G401 (cell line): ENCODE data around the gene AKAP7. TPM values are rescaled to one million over a fixed set of nuclear protein-coding genes. Genes with fewer than 3 reads are reported as not detected.
A peak's percentile ranks its signal among the peaks of the same experiment; 100 is the strongest.
"Not testable (repeated sequence)": the region's sequence is repeated elsewhere in the genome, so short reads cannot be mapped to it uniquely, and the experiment has no call there.

Experiments
- DNase-seq: peaks from one replicate; pipeline ENCODE4 v3.0.0-alpha.2; 2015; ENCODE audit warnings: low spot score
- in situ Hi-C: cut with HindIII; loops from 2 replicates; pipeline ENCODE4 v1.10.0; 2016; ENCODE audit warnings: low sequenced_read_pairs, mixed read lengths
- total RNA-seq: library from RNA; depleted of rRNA; stranded (reverse); fragments of >200 nt; shearing (Covaris generic); gene quantifications from 2 replicates; pipeline ENCODE4 v1.2.3, GENCODE V29; 2014; rRNA removed

Gene AKAP7
- total RNA-seq = 1.5 and 1.8 TPM in 2 replicates

DNA sequence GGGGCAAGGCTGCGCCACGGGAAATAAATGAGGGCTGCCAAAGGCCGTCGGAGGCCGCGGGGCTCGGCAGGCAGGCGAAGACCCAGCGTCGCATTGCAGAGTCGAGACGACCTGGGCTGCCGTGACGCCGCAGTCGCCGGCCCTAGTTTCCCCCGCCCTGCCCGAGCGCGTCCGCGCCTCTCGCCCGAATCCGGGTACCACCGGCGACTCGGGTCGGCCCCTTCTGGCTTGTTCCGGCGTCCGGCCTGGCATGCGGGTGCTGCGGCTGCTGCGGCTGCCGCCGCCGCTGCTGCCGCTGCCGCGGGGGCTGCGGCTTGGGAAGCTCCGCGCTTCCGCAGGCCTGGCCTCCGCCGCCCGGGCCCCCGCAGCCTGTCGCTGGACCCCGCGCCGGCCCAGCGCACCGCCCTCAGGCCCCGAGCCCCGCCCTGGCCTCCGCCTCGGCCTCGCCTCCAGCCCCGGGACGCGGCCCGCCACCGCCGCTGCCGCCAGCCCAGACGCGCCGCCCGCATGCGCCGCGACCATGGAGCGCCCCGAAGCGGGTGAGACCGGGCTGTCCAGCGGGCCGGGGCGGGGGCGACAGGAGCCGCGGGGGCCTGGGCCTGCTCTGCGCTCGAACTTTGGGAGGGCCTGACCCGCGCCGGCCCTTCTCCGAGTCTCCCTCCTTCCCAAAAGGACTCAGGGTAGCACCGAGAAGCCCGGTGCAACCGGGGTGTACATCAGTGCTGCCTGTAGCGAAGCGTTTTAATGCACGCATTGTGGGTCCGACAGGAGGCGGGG is at the start of gene AKAP7:
Gene AKAP7, plus strand, starts transcription at position 224 of the 777 bp plus-strand sequence. Its CDS starts 297 bp downstream, at position 521.
- in situ Hi-C loops = no loop called here
- DNase-seq = peak; percentile 69

DNA sequence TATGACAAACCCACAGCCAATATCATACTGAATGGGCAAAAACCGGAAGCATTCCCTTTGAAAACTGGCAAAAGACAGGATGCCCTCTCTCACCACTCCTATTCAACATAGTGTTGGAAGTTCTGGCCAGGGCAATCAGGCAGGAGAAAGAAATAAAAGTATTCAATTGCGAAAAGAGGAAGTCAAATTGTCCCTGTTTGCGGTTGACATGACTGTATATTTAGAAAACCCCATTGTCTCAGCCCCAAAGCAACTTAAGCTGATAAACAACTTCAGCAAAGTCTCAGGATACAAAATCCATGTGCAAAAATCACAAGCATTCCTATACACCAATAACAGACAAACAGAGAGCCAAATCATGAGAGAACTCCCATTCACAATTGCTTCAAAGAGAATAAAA is 44.9 kb upstream of the AKAP7 start:
- in situ Hi-C loops, DNase-seq: not testable (repeated sequence)

DNA sequence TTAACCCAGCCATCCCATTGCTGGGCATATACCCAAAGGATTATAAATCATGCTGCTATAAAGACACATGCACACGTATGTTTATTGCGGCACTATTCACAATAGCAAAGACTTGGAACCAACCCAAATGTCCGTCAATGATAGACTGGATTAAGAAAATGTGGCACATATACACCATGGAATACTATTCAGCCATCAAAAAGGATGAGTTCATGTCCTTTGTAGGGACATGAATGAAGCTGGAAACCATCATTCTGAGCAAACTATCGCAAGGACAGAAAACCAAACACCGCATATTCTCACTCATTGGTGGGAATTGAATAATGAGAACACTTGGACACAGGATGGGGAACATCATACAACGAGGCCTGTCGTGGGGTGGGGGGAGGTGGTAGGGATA is 43.3 kb upstream of the AKAP7 start:
- DNase-seq, in situ Hi-C loops: not testable (repeated sequence)

DNA sequence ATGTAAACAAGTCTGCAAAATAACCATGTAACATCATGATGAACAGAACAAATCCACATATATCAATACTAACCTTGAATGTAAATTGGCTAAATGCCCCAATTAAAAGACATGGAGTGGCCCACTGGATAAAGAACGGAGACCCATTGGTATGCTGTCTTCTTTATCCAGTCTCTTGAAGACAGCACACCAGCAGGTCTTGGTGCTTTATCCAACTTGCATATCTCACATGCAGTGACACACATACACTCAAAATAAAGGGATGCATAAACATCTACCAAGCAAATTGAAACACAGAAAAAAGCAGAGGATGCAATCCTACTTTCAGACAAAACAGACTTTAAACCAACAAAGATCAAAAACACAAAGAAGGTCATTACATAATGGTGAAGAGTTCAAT is 41.9 kb upstream of the AKAP7 start:
- no peak for DNase-seq
- in situ Hi-C loops = no loop called here

DNA sequence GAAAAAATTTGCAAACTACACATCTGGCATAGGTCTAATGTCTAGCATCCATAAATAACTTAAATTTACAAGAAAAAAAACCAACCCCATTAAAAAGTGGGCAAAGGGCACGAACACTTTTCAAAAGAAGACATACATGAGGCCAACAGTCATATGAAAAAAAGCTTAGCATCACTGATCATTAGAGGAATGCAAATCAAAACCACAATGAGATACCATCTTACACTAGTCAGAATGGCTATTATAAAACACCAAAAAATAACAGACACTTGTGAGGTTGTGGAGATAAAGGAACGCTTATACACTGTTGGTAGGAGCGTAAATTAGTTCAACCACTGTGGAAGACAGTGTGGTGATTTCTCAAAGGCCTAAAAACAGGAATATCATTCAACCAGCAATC is 38.5 kb upstream of the AKAP7 start:
- DNase-seq = no peak
- in situ Hi-C loops = no loop called here

DNA sequence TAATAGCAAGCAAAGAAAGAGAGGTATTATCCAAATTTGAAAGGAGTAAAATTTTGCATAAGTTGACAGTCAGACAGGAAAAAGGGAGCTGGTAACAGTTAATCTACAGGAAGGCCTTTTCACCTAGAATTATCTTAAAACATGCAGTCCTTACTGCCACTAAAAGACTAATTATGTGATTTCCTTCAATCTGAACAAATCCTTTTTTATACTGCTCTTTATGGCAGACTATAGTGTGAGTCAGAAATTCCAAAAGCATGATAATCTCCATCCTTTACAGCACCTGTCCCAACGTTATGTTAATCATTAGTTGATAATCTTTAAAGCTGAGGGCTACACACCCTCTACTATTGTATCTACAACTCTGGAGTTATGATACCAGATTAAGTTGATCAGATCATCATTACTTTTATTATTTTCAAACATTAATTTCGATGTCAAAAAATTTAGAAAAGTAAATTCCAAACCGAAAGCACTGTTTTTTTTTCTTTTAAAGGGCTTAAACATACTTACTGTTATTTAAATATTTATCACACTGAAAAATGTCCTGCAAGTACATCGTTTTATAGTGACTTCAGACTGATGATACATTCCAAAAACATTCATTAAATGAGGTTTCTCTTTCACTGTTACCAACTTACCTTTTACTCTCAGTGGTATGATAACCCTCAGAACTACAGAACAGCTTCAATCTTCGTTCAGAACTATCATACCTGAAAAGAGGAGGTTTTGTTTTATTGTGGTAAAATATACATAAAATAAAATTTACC is 33.2 kb upstream of the AKAP7 start:
- no peak for DNase-seq

DNA sequence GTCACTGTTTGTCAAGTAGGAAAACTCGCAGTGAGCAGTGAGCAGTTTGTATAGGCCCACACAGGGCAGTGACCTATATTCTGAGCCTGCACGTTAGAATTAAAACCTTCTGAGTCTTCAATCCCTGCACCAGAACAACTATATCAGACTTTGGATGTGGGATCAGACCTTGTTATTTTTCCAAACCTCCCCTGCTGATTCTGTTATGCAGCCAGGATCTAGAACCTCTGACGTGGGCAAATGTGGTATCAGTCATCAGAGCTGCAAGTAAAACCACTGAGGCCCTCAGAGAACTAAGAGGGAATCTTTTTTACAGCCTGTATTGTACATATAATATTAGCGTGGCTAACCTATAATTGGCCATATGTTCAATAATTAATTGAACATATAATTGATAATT is 32.0 kb upstream of the AKAP7 start:
- DNase-seq = no peak
- in situ Hi-C loops = no loop called here

More for the DNA sequence above, 33.2 kb upstream of the AKAP7 start:
- in situ Hi-C loops = no loop called here

DNA sequence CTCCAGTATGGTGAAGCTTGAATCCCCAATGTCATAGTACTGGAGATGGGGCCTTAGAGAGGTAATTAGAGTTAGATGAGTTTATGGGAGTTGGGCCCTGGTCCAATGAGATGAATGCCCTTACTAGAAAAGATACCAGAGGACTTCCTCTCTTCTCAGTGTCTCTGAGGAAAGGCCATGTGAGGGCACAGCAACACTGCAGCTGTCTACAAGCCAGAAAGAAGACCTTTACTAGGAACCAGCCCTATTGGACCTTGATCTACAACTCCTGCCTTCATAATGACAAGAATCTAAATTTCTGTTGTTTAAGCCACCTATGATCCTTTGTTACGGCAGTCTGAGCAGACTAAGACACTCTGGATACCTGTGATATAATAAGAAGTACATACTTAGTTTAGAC is 31.4 kb upstream of the AKAP7 start:
- no peak for DNase-seq
- in situ Hi-C loops = no loop called here

DNA sequence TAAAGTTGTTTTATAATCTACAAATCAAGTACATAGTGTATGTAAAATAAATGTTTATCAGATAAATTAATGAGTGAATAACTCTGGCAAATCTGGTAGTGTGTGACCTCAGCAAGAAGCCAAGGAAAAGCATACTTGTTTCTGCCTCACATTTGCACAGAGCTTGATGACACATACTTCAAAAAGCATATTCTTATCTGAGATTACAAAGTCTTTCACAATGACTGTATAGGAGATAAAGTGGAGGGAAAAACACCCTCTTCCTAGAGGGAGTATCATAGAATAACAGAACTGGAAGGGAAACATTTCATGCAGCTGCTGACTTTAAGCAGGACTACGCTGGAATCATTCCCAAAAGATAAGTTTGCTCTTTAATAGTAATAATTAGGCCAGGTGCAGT is 28.1 kb upstream of the AKAP7 start:
- DNase-seq = no peak
- in situ Hi-C loops = no loop called here

DNA sequence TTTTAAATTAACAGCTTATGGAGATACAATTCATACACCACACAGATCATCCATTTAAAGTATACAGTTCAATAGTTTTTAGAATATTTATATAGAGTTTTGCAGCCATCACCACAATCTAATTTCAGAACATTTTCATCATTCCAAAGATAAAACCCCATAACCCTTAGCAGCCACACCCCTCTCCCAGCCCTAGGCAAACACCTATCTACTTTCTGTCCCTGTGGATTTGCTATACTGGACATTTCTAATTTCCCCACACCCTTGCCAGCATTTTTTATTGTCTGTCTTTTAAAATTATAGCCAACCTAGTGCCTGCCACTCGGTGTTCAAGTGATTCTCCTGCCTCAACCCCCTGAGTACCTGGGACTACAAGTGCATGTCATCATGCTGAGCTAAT is 23.0 kb upstream of the AKAP7 start:
- DNase-seq = no peak
- in situ Hi-C loops = no loop called here

DNA sequence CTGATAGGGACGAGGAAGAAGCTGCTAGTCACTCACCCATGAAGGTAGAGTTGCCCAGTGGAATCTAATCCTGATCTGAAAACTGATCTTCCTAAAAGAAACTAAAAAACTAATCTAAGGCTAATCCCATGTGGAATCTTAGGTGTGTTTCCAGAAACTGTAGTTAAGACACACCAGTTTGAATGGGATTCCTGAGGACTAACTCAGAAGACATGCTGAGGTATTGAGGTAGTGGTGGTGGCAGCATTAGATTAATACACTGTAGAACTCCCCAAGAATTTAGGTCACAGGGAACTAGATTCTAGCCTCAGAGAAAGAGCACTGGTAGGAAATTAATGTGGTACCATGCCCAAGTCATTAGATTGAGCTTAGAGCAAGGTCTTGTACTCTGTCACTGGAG is 19.6 kb upstream of the AKAP7 start:
- in situ Hi-C loops = no loop called here

DNA sequence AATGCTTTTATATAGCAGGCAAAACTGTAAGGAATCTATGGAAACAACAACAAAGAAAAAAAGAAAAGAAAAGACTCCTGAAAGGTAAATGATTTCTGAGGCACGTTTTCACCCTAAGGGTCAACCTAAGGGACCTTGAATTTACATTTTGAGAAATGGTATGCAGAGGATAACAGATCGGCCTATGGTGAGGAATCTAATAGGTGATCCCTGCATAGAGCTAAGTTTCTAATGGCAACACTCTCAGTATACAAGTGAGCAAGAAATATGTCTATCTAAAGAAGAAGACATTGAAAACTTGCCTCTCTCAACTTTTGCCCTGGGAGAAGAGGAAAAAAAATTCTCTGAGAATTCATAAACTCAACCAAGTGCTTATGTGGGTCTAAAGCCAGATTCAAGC is 18.9 kb upstream of the AKAP7 start:
- DNase-seq = no peak
- in situ Hi-C loops = no loop called here

More for the DNA sequence above, 19.6 kb upstream of the AKAP7 start:
- DNase-seq = no peak

DNA sequence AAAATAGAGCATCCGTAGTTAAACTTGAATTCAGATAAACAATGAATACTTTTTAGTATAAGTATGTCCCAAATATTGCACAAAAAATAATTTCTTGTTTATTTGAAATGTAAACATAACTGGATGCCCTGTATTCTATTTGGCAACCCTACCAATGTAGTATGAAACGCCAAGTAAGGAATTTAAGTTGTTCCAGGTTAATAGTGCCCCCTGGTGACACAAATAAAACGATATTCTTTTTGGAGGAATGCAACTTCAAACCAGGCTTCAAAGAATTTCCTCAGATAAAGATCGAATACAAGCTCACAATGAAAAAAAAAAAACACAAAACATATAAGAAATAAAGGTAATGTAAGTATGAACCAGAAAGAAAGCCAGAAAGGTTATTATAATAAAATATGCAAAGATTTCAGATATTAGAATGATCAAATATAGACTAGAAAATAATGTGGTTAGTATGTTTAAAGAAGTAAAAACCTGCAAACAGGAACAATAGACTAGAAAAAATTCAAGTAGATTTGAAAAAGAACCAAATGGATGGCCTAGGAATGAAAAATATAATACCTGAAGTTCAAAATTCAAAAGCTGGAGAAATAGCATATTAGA is 18.4 kb upstream of the AKAP7 start:
- in situ Hi-C loops = no loop called here
- DNase-seq = peak; percentile 32

DNA sequence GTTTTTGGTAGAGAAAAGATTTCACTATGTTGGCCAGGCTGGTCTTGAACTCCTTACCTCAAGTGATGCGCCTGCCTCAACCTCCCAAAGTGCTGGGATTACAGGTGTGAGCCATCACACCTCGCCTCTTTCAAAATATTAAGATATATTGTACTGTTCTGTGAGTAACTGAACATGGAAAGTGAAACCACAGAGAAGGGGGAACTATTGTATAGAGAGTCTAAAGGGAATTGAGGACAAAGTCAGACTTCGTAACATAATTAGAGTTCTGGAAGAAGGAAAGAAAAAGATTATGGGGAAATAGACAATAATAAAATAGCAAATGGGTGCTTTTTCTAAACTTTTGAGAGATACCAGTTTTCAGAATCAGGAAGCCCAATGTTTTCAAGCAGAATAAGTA is 17.4 kb upstream of the AKAP7 start:
- in situ Hi-C loops = no loop called here
- DNase-seq = no peak

DNA sequence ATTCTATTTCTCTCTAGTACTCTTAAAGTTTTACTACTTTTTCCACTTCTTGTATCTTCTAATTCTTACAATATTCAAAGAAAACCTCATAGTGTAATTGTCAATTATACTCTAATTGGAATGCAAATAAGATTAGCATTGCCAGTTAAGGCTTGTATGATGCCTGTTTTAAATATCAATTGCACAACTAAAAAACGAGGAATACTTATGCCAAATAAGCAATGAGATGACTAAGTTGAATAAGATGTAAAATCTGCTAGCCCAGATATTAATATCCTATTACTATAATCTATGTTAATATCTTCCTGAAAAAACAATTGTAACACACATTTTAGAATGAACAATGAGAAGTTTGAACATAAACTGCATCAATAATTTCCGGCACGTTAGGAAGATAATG is 13.3 kb upstream of the AKAP7 start:
- in situ Hi-C loops = no loop called here

DNA sequence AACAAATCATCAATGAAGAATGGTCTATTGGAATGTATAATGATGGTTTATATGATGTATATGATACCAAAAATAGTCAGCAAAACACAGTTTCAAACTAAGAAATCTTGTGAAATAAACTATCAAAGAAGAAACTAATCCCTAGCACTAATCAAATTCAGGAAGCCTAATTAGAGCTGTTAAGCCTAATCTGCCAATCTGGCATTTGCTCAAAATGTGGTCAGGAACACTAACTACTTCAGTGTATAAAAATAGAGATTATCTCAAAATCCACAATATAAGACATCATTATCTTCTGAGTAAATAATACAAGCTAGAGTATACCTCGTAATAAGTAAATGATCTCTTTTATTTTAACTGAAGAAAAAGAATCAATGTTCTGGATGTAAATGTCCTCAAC is 12.8 kb upstream of the AKAP7 start:
- in situ Hi-C loops = no loop called here
- no peak for DNase-seq

More for the DNA sequence above, 13.3 kb upstream of the AKAP7 start:
- no peak for DNase-seq

DNA sequence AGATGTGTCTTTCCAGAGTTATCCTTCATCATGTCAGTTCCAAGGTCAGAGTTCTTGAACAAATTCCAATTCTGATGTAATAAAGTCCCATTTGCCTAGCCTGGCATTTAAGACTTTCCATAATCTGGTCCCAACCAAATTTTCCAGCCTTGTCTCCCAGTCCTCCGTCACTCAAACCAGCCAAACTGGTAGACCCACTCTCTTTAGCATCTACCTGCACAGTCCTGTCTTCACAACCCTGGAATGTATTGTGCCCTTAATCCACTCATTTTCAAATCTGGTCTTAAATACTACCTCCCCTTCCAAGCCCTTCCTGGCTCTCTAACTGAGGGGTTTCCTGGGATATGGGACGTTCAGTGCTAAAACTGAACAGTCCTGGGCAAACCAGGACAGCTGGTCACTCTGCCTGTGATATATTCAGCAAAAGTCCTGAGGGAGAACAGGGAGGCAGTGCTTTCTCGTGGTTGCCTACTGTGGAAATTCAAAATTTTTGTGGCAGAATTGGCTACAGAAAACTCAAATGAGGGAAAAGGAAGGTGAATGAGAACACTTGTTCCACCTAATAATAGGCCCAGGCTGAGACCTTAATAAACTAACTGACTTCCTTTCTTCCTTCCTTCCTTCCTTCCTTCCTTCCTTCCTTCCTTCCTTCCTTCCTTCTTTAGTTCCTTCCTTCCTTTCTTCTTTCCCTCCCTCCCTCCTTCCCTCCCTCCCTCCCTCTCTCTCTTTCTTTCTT is 10.8 kb upstream of the AKAP7 start:
- no peak for DNase-seq
- in situ Hi-C loops = no loop called here

DNA sequence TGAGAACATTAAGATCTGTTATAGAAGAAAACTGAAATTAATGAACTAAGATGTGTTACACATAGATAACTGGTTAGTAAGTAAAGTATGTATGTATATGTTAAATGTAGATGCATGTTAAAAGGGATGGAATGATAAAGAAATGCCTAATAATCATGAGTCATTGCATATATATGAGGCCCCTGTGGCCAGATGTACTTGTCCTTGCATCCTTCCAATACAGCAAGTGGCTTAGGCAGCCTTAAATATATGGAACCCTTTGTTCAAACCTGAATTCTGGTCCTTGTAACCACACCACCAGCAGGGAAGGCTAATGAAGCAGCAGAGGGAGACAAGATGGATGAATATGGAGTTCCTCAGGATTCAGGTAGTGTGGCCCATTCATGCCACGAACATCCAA is 9.8 kb upstream of the AKAP7 start:
- in situ Hi-C loops = no loop called here
- no peak for DNase-seq

DNA sequence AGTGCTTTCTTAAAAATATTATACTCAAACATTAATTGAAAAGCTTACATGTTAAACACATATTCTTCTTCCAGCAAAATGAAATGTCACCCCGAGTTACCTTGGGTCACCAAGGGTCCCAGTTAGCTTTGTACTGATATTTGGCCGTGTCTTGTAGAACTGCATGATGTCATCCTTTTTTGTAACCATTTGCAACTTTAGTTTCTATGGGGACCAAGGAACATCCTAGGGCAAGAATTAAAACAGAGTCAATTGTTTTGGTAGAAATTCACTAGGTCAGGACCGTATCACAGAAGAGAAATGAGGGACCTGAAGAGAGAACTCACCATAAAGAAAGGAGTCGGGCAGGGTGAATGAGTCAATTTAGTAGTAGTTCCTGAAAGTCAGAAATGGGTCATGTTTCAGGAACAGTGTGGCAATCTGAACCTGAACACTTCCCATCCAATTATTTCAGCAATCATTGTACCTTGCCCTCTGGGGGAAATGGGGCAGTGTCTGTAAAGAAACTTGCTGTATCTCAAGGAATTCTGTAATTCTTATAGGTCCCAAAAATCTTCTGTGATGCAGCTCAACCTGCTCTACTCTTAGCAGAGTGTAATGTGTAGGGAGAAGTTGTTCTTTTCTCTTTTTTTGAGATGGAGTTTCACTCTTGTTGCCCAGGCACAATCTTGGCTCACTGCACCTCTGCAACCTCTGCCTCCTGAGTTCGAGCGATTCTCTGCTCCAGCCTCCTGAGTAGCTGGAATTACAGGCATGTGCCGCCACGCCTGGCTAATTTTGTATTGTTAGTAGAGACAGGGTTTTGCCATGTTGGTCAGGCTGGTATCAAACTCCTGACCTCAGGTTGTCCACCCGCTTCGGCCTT is 5.3 kb upstream of the AKAP7 start:
- in situ Hi-C loops = no loop called here
- no peak for DNase-seq
